ENCODE data around the gene PDILT.

PDILT gene

DNA sequence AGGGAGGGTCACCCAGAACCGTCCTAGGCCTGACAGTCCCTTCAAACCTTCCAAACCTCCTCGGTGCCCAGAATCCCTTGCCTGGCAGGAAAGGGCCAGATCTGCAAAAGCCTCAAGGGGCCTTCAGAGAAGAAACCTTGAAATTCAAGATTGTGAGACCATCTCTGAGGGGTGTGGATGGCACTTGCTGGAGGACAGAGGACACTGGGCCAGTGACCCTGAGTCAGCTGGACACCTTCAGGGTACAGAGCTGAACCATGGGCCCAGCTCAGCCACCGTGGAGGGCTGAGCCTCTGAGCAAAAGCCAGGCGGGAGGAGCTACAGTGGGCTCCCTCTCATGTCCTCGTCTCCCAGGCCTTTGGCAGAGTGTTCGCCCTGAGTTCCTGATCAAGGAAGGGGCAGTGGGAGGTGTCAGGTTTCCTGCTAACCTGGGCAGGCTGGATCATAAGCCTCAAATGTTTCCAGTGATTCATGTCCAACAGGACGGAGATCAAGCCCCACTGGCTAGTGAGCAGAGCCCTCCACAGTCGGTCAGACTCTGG lies 3.0 kb downstream of the PDILT start:
- DNase-seq, result no peak

DNA sequence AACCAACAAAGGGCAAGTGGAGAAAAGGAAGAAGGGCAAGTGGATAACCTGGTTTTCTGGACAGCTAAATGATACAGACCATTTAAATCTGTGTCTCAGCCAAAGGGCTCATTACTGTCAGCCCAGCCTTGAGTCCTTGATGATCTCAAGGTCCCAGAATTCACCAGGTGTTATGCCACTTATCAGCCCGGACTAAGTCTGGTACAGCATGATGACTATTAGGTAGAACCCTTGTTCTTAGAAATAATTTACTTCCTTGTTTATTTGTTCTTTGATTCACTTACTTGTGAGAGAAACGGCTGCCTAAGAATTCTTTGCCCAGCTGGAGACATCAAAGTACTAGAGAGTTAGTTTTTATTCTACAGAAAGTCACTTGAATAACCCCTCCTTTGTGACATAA lies 3.5 kb downstream of the PDILT start:
- no peak for DNase-seq

DNA sequence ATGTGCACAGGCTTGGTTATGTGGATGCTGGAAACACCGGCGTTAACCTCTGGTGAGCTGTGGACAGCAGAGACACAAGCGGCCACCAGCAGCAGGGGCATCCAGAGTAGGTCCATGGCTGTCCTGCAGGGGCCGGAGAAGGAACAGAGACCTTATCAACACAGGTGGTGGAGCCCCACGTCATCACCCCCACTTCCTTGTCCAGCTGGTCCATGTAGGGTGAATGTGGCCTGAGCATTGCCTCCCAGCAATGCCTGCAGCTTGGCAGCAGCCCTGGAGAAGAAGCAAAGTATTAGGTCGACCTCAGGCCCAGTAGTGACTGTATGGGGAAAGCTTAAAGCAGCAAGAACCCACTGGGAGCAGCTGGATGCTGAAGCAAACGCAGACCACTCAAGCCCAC lies 5.4 kb downstream of the PDILT start:
- DNase-seq, result no peak

DNA sequence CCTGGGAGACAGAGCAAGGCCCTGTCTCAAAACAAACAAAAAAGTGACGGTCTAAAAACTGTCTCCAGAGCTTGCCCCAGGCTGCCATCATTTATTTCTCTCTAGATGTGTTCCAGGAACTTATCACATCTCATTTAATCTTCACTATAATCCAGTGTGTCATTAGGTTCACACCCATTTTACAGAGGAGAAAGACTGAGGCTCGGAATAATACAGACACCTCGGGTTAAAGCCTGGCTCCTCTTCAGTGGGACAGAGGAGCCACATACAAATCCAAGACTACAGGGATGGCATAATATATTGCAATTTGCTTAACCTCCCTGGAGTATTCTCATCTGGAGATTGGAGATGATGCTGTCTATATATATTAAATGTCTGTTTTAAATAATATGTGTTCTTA lies 5.9 kb downstream of the PDILT start:
- DNase-seq, result no peak

DNA sequence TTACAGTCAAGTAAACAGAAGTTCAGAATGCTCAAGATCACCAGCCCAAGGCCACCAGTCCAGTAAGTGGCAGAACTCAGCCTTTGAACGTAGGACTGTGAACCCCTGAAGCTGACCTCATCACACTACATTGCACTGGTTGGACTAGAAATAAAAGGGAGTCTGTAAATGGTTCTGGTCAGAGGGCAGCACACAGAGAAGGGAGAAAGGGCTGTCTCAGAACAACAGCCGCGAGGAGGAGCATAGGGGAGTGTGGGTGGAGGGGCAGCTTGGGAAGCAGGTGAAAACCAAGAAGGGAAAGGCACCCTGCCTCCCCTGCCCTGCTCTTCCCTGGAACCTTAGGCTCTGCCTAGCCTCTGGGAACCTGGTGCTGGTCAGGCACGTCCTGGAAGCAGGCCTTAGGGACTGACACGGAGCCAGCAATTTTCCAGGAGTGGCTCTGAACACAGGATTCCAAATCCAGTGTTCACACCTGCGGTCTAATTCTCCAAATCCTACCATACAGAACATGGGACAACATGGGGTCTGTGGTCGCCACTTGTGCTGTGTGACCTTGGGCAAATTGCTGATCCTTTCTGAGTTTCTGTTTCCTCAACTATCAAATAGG lies 7.0 kb downstream of the PDILT start:
- DNase-seq, result no peak

DNA sequence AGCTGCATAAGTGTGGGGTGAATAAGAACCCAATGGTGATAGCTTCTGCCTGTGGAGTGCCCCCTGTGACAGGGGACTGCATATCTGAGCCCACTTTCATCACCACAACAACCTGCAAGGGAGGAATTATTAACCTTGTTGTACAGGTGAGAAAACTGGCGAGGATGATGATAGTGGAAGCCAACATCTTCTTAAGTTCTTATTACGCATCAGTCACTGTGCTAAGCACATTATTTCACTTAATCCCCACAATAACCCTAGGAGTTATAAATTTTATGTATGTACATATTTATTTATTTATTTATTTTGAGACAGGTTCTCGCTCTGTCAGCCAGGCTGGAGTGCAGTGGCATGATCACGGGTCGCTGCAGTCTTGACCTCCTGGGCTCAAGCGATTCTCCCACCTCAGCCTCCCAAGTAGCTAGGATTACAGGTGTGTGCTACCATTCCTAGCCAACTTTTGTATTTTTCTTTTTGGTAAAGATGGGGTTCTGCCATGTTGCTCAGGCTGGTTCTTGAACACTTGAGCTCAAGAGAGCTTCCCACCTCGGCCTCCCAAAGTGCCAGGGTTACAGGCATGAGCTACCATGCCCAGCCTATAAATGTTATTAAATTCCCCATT lies 7.6 kb downstream of the PDILT start:
- no peak for DNase-seq

DNA sequence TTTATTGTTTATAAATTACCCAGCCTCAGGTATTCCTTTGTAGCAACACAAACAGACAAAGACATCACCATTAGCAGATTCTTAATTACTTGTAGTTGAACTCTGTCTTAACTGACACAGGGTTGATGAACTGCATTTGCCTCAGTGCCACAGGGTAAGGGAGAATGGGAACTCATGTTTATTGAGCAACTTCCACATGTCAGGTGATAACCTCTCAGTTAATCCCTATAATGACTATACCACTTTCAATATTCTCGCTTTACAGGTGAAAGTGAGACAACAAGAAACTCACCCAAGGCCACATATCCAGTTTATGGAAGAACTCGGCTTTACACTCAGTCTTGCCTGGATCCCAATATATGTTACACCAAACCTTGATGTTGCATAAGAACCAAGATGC lies 8.6 kb downstream of the PDILT start:
- no peak for DNase-seq

DNA sequence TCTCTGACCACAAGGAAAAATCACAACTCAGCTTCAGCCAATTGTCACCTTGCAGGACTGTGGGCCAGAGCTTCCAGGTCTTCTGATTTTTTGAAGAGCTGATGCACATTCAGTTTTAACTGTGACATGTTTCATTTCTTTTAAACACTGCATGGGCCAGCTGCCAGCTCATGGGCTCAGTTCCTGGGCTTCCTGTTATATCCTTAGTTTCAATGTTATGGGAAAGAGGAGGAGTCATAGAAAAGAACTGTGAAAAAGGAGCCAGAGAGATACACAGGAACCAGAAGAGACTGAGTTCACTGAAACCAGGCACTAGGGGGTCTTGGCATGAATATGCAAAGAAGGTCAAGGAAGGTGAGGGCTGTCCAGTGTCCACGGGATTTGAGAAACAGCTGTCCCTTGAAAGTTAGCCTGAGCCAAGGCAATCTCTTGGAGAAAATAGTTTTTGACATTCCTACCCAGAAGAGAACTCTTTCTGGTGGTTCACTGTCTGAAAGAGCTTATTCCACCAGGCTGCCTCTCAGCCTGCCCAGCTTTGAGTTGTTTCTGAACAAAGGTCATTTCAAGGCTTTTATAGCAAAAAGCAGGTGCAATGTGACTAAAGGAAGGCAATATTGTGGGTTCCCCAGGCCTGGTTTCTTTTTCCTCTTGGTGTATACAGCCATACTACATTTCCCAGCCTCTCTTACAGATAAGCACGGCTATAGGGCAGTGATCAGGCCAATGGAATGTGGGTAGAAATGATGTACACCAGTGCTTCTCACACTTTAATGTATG lies 10.5 kb downstream of the PDILT start:
- DNase-seq, result no peak

DNA sequence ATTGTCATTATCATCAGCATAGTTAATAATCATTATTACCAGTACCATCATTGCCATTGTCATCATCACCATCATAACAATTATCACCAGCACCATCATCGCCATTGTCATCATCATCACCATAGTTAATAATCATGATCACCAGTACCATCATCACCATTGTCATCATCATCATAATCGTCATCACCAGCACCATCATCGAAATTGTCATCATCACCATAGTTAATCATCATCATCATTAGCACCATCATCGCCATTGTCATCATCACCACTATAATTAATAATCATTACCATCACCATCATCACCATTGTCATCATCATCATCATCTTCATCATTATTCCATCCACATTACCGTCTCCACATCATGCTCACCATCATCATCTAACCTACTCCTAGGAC lies 13.5 kb downstream of the PDILT start:
- no peak for DNase-seq

DNA sequence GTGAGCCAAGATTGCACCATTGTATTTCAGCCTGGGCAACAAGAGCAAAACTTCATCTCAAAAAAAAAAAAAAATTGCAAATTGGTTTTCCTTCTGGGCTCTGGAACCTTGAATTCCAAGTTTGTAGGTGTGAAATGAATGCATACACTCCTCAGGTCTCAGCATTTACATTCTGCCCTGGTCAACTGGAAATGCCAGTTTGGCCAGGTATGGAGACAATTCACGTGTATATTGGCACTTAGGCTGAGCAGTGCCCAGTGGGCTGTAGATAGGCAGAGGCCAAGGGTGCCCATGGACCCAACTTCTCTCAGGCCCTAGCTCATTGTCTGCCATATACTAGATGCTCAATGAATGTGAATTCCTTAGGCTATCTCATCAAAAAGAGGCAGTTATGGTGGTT lies 15.7 kb downstream of the PDILT start:
- no peak for DNase-seq

DNA sequence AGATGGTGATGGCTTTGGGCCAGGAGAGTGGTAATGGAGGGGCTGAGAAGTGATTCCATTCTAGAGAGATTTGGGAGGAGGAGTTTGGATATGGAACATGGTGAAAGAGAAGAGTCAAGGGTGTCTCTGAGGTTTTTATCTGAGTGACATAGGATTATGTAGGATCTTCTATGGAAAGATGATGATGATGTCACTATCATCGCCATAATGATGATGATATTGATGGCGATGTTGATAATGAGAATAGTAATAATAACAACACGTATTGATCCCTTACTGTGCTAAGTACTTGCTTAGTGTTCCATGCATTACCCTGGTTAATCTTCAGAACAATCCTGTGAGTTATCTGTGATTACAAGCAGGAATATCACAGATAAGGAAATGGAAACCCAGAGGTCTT lies 16.6 kb downstream of the PDILT start:
- no peak for DNase-seq

DNA sequence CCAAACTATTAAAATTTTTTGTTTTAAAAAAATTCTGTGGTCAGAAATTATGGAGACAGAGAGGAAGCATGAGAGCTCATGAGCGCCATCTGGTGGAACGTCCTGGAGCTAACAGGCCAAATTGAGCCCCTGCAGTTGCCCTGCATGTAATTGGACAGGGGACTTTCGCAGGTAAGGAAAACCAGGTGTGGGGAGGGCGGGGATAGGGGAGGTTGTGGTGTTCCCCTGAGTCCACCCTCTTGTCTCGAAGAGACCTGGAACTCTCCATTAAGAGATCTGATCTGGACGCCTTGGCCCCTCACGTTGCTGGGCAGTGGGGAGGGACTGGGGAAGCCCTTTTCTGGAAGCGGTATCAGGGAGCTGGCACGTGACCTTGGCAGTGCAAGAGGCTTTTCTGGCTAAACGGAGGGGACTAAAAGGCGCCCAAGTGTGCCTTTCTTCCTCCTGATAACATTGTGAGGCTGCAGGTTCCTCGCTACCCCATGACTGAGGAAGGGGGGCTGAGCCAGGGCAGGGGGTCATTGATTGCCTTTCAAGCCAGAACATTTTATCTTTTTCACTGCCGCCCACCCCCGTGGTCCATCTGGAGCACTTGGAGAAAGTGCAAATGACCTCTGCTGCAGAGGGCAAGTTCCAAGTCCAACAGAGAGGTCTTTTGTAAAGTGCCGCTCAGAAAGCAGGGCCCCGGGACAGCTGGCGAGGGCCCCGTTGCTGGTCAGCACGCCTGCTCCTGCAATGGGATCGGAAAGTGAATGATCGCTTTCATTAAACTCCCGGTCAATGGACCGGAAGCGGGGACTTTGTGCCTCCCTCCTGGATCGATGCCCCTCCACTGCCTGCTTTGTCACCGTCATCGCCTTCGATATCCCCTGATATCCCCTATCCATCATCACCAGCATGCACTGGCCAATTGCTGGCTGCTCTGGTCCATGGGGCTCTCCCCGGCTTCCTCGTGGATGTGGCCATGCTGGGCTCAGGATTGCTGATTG lies 18.4 kb downstream of the PDILT start:
- DNase-seq, result peak; percentile 76

DNA sequence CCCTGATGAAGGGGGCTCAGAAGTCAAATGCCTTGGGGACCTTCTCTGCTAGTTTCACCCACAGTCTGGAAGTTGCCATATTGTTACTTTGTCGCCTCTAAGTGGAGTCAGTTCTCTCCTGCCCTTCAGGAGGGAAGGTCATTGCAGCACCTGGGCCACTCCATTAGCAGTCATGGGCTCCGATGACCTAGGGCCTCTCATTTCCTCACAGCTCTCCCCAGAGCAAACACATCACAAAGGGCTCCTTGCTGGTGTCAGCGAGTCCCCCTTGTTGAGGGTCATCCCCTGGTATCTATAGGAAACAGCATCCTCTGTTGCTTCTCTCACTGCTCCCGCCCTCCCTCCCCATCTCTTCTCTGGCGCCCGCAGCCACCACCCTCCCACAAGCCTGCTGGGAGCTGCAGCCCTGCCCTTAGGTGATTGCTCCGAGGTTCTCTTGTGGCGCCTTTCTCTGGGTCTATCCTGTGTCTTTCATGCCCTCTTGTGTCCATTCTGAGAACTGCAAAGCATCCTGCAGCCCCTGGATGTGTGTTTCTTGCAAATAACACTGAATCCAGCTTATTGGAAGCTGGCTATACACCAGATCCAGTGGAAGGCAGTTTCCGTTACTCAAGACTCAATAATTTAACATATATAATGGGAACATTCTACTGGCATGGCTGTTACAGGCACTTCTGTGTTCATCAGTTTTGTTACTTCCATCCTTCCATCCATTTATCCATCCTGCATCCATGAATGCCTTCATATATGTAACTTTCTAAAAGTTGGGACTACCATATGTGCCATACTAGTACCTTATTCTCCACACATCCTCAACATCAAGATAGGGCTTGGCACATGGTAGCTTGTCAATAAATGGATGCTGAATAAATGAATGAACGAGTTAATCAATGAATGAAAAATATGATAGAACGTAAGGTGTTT lies 21.2 kb downstream of the PDILT start:
- peak; percentile 65 for DNase-seq

DNA sequence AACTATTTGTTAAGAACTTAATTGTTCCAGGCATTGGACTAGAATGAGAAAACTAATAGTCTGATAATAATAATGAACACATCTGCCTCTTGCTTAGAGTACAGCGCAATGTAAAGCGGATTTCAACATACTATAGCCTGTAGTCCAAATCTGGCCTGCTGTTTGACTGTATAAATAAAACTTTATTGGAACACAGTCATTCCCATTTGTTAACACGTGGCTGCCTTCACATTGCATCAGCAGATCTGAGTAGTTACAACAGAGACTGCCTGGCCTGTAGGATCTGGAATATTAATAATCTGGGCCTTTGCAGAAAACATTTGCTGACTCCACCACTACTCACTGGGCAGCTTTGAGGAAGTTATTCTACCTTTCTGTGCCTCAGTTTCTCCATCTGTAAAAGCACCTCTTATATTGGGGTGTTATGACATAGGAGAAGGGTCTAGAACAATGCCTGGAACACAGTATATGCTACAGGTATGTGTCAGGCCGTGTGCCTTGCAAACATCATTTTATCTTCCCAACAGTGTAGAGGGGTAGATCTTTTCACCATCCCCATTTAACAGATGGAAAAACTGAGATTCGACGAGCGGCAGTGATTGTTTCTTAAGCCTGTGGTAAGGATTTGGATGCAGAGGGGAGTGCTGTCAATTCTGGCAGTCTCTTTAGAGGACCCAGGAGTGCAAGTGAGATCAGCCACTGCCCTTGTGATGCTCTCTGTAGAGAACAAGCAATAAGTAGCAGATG lies 22.2 kb downstream of the PDILT start:
- DNase-seq, result no peak

DNA sequence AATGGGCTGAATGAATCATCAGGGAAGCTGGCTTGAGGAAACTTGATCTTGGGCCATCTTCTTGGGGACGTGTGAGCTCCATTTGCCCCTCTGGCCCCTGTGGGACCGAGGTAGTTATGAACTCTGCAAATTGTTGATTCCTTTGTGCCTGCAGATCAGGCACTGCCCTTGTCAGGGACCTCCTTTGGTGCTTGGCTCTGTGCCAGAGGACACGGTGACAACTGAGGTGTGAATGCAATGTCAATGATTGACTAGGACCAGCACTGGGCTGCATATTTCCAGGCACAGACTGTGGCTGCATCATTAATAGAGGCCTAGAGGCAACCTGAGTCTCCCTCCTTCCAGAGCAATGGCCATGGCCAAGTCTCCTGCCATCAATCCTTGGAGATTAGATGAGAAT lies 23.8 kb downstream of the PDILT start:
- DNase-seq, result no peak

DNA sequence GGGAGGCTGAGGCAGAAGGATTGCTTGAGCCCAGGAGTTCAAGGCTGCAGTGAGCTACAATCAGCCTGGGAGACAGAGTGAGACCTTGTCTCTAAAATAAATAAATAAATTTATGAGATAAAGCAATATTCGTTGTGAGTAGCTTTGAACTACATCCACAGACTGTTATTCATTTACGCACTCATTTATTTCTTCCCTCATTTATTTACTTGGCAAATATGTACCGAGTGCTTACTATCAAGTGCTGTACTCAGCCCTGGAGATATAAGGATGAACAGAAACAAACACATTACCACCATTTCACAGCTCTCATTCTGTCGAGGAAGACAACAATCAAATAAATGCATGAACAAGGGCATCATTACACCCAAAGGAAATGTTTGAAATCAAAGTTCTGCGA lies 27.4 kb downstream of the PDILT start:
- DNase-seq, result no peak

DNA sequence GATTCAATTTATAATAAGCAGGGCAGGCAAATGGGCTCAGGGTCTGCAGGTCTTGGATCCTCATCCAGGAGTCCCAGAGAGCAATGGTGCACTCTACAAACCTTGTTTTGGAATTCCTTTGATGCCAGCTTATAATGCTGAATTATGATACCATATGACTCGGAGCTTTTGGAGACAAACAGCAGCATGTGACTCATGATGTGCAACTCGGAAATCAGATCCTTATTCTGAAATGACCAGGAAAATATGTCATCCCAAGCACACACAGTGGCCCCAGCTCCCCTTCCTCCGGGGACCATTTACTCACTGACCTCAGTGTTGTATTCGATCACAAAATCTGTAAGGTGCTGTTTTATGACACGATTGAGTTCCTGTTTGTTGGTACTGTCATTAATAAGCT lies 31.8 kb downstream of the PDILT start:
- no peak for DNase-seq

DNA sequence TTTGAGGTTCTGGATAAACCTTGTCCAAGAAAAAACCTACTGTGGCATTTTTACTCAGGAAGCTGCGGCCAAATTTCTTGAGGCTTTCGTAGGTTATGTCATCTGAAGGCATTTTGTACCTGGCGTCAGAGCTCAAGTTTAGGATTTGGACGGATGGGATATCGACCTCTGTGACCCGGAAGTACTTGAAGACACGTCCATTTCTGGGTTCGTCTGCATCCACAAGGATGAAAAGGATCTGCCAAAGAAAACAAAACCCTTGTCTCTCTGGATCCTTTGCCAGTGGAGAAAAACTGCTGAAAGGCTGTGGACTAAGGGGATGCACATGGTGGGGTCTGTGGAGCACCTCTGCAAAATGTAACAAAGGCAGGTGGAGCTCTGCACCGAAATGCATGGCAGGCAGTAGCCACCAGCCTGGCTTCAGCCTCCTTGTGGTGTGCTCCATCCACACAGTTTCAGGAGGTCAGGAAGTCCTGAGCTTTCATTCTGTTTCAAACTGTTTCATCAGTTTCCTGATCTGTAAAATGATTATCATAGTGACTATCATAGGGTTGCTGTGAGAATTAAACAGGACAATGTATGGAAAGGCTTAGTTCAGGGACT lies 35.0 kb downstream of the PDILT start:
- no peak for DNase-seq

DNA sequence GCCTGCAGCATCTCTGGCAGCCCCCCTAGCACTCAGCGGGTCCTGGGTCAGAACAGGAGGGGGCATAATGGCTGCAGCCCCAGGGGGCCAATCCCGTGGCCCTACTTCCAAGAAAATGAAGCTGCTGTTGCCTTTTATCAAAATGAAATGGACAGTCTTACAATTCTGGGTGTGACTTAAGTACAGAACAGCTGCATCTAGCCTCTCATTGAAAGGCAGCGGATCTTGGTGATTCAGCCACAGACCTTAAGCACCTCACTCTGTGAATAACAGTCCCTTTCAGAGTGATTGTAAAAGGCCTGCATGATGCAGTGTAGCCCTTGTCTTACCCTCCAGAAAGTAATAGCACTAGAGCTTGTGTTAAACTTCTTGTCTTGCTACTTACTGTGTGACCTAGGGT lies 40.5 kb downstream of the PDILT start:
- no peak for DNase-seq

DNA sequence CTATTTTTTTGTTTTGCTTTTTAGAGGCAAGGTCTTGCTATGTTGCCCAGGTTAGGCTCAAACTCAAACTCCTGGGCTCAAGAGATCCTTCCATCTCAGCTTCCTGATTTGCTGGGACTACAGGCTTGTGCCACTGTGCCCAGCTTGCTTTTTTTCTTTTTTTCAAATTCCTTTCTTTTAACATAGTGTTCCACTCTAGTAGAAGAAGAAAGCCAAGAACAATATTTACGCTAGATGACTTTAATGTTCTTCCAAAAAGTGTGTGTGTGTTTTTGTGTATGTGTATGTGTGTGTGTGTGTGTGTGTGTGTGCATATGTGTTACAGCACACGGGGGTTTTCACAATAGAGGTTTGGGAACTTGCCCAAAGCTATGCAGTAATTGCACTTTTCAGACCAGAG lies 41.3 kb downstream of the PDILT start:
- no peak for DNase-seq

DNA sequence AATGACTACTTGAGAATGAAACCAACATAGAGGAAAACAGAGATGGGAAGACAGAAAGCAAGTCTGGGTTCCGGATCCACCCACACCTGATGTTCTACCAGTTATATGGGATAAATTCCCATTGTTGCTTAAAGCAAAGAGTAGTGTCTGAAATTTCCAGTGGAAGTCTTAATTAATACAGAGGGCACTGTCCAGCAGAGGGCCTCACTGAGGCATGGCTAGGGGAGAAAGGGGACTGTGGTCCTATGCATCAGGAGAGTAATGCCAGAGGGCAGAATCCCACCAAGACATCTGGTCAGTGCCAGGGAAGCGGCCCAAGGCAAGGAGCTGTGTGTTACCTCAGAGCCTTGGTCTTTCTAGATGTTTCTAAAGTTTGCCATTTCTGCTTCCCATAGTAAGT lies 44.5 kb downstream of the PDILT start:
- no peak for DNase-seq

Data from suppressor macrophage treated with lipopolysaccharide for 4 hours (primary cell).